ENCODE results near the gene PDRG1. TPM values are rescaled to one million over a fixed set of nuclear protein-coding genes. Genes with fewer than 3 reads are reported as not detected.

Gene PDRG1
- polyA plus RNA-seq, 1 experiment, result 16.5 TPM

- POLR2A ChIA-PET, result interaction anchor here (0.7 kb wide), 1 partner anchor 180 kb away, joined by 3 read pairs; no protein-coding TSS in a partner anchor
- H3K27me3 ChIP-seq (ENCODE audit: control insufficient read depth, insufficient read depth, low read length), result peaks cover 6% of the 10 kb centered on the region
- H3K36me3 ChIP-seq (ENCODE audit: control insufficient read depth, insufficient read depth, low read length), result peaks cover 2% of the 10 kb centered on the region
- CTCF ChIA-PET, result interaction anchor here (1.1 to 7.1 kb wide), 4 partner anchors 10 to 99 kb away, joined by 3 to 71 read pairs (median 8); no protein-coding TSS in a partner anchor
- no peak for TF ChIP-seq CTCF (IDR thresholded peaks at IDR 0.05; ENCODE audit: insufficient read depth, low read depth, low read length)
- no peak overlapping the region for H3K4me3 ChIP-seq (ENCODE audit: low read depth, low read length)
- DNase-seq (ENCODE audit: low read depth), result no peak
Measured at GRCh38 chr20:31953556-31954148, 1.8 kb upstream of the PDRG1 start.

- peak overlapping the region; percentile 56 for H3K4me3 ChIP-seq (ENCODE audit: low read depth, low read length)
- ChIA-PET POLR2A (no interaction called here), CTCF (interaction anchor here (0.8 to 7.1 kb wide), 14 partner anchors 9 to 311 kb away, joined by 3 to 71 read pairs (median 6); no protein-coding TSS in a partner anchor)
- no peak for DNase-seq (ENCODE audit: low read depth)
- peaks cover 13% of the 10 kb centered on the region for H3K36me3 ChIP-seq (ENCODE audit: control insufficient read depth, insufficient read depth, low read length)
- no peak for TF ChIP-seq CTCF (IDR thresholded peaks at IDR 0.05; ENCODE audit: insufficient read depth, low read depth, low read length)
- H3K27me3 ChIP-seq (ENCODE audit: control insufficient read depth, insufficient read depth, low read length), result peaks cover 1% of the 10 kb centered on the region; the same call in 1 of the 2 replicates
Measured at GRCh38 chr20:31951203-31951529, 680 bp downstream of the PDRG1 start.

- POLR2A ChIA-PET, result no interaction called here
- no peak for DNase-seq (ENCODE audit: low read depth)
- Histone ChIP-seq H3K4me3 (ENCODE audit: low read depth, low read length) (no peak overlapping the region), H3K36me3 (ENCODE audit: control insufficient read depth, insufficient read depth, low read length) (peaks cover 21% of the 10 kb centered on the region), H3K27me3 (ENCODE audit: control insufficient read depth, insufficient read depth, low read length) (no peaks in the 10 kb centered on the region; the same call in 1 of the 2 replicates)
- TF ChIP-seq CTCF (IDR thresholded peaks at IDR 0.05; ENCODE audit: insufficient read depth, low read depth, low read length), result no peak
- CTCF ChIA-PET, result interaction anchor here (0.6 to 7.1 kb wide), 7 partner anchors 9 to 111 kb away, joined by 3 to 71 read pairs (median 4); no protein-coding TSS in a partner anchor
Measured at GRCh38 chr20:31949877-31950646, 1.8 kb downstream of the PDRG1 start.

- H3K36me3 ChIP-seq (ENCODE audit: control insufficient read depth, insufficient read depth, low read length), result peaks cover 23% of the 10 kb centered on the region
- CTCF ChIA-PET, result interaction anchor here (1.6 kb wide), 1 partner anchor 95 kb away, joined by 3 read pairs; no protein-coding TSS in a partner anchor
- H3K4me3 ChIP-seq (ENCODE audit: low read depth, low read length), result no peak overlapping the region
- no peak for DNase-seq (ENCODE audit: low read depth)
- no peaks in the 10 kb centered on the region for H3K27me3 ChIP-seq (ENCODE audit: control insufficient read depth, insufficient read depth, low read length)
- POLR2A ChIA-PET, result interaction anchor here (0.5 kb wide), 1 partner anchor 32 kb away, joined by 15 read pairs; no protein-coding TSS in a partner anchor
- TF ChIP-seq CTCF (IDR thresholded peaks at IDR 0.05; ENCODE audit: insufficient read depth, low read depth, low read length), result no peak
Measured at GRCh38 chr20:31948008-31948407, 3.8 kb downstream of the PDRG1 start.

GRCh38 chr20:31945785-31946184 lies 6.1 kb downstream of the PDRG1 start:
- no peak for TF ChIP-seq CTCF (IDR thresholded peaks at IDR 0.05; ENCODE audit: insufficient read depth, low read depth, low read length)
- Histone ChIP-seq H3K4me3 (ENCODE audit: low read depth, low read length) (no peak overlapping the region), H3K27me3 (ENCODE audit: control insufficient read depth, insufficient read depth, low read length) (no peaks in the 10 kb centered on the region), H3K36me3 (ENCODE audit: control insufficient read depth, insufficient read depth, low read length) (peaks cover 23% of the 10 kb centered on the region)
- ChIA-PET POLR2A (no interaction called here), CTCF (no interaction called here)
- DNase-seq (ENCODE audit: low read depth), result no peak
